HL-60 (cell line): ENCODE measurements around the gene MT1H.

Experiments
- DNase-seq, 2 experiments: peaks; one replicate each; pipeline ENCODE4 v3.0.0-alpha.2; 2010 to 2020; ENCODE audit warnings: low read depth in 1 of 2, low spot score in 1 of 2
- H3K27ac ChIP-seq: fragments of 250-450 bp; sonication (Bioruptor Pico); replicated peaks from 2 replicates; pipeline ENCODE4 v1.5.1; 2020; ENCODE audit warnings: mild to moderate bottlenecking, moderate library complexity
- H3K27me3 ChIP-seq: fragments of 250-450 bp; sonication (Bioruptor Pico); 2 replicates; pipeline ENCODE4 v1.5.1; 2021; ENCODE audit warnings: mild to moderate bottlenecking, moderate library complexity; ENCODE audit not compliant: insufficient read depth, poor library complexity, severe bottlenecking
- H3K4me3 ChIP-seq: replicated peaks from 2 replicates; pipeline ENCODE4 v1.5.1; 2011; ENCODE audit warnings: mild to moderate bottlenecking, control low read depth, low read length; ENCODE audit not compliant: insufficient read depth
- GABPA ChIP-seq: IDR thresholded peaks from 2 replicates; pipeline ENCODE4 v1.6.1; 2012; ENCODE audit warnings: low read depth
- POLR2AphosphoS5 ChIP-seq: IDR thresholded peaks from 2 replicates; pipeline ENCODE4 v1.6.1; 2012; ENCODE audit warnings: low read depth
- SPI1 ChIP-seq: IDR thresholded peaks from 2 replicates; pipeline ENCODE4 v1.6.1; 2012; ENCODE audit warnings: low read depth, mild to moderate bottlenecking, borderline replicate concordance
- TF ChIP-seq, protein P1 (sequence below): IDR thresholded peaks from 2 replicates; pipeline ENCODE4 v1.6.1; 2012; ENCODE audit warnings: low read depth; ENCODE audit not compliant: insufficient replicate concordance
- TF ChIP-seq, protein P2 (sequence below): IDR thresholded peaks from one replicate; pipeline ENCODE4 v1.5.1; 2011; ENCODE audit warnings: low read length, control low read depth, inconsistent platforms; ENCODE audit not compliant: insufficient read depth

Gene MT1H

DNA sequence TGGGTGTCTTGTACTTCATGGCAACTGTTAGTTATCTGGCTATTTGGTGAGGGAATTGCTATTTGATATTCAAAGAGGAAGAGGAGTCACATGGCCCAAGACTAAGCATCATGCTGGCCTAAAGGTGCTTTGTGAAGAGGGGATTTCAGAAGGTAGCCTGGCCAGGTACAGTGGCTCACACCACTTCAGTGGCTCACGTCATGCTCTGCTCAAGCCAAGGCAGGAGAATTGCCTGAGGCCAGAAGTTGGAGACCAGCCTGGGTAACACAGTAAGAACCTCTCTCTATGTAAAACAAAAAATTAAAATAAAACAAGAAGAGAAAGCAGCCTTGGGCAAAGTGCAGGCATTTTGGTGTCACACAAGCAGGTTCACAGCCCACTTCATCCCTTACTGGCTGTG lies 24.3 kb upstream of the MT1H start:
- Histone ChIP-seq H3K27ac (no peak overlapping the region), H3K4me3 (no peak overlapping the region), H3K27me3 (peaks cover 68% of the 10 kb centered on the region)
- DNase-seq: no peak
- TF ChIP-seq, protein P1, sequence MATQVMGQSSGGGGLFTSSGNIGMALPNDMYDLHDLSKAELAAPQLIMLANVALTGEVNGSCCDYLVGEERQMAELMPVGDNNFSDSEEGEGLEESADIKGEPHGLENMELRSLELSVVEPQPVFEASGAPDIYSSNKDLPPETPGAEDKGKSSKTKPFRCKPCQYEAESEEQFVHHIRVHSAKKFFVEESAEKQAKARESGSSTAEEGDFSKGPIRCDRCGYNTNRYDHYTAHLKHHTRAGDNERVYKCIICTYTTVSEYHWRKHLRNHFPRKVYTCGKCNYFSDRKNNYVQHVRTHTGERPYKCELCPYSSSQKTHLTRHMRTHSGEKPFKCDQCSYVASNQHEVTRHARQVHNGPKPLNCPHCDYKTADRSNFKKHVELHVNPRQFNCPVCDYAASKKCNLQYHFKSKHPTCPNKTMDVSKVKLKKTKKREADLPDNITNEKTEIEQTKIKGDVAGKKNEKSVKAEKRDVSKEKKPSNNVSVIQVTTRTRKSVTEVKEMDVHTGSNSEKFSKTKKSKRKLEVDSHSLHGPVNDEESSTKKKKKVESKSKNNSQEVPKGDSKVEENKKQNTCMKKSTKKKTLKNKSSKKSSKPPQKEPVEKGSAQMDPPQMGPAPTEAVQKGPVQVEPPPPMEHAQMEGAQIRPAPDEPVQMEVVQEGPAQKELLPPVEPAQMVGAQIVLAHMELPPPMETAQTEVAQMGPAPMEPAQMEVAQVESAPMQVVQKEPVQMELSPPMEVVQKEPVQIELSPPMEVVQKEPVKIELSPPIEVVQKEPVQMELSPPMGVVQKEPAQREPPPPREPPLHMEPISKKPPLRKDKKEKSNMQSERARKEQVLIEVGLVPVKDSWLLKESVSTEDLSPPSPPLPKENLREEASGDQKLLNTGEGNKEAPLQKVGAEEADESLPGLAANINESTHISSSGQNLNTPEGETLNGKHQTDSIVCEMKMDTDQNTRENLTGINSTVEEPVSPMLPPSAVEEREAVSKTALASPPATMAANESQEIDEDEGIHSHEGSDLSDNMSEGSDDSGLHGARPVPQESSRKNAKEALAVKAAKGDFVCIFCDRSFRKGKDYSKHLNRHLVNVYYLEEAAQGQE: no peak
- no peak for TF ChIP-seq SPI1
- no peak for TF ChIP-seq GABPA
- TF ChIP-seq, protein P2, sequence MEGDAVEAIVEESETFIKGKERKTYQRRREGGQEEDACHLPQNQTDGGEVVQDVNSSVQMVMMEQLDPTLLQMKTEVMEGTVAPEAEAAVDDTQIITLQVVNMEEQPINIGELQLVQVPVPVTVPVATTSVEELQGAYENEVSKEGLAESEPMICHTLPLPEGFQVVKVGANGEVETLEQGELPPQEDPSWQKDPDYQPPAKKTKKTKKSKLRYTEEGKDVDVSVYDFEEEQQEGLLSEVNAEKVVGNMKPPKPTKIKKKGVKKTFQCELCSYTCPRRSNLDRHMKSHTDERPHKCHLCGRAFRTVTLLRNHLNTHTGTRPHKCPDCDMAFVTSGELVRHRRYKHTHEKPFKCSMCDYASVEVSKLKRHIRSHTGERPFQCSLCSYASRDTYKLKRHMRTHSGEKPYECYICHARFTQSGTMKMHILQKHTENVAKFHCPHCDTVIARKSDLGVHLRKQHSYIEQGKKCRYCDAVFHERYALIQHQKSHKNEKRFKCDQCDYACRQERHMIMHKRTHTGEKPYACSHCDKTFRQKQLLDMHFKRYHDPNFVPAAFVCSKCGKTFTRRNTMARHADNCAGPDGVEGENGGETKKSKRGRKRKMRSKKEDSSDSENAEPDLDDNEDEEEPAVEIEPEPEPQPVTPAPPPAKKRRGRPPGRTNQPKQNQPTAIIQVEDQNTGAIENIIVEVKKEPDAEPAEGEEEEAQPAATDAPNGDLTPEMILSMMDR: no peak
- no peak for TF ChIP-seq POLR2AphosphoS5

DNA sequence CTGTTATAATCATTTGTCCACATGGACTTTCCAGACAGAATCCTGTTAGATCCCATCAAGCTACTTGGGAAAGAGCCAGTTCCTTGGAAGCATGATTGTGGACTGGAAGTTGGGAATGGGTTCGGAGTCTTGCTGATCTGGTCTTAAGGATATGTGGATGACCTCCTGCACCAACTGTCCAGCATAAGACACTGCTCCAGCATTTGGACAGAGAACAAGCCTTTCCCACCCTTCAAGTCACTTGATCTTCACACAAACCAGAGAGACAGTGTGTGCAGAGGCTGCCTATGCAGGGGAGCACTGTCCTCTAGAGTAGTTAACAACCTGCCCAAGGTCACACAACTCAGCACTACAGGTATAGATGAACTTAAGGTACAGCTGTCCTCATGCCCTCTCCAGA lies 23.8 kb upstream of the MT1H start:
- Histone ChIP-seq H3K4me3 (no peak overlapping the region), H3K27ac (no peak overlapping the region), H3K27me3 (peaks cover 65% of the 10 kb centered on the region)
- DNase-seq: no peak
- TF ChIP-seq POLR2AphosphoS5 (no peak), GABPA (no peak), SPI1 (no peak)
- TF ChIP-seq, protein P1: peak; percentile 74
- TF ChIP-seq, protein P2: no peak

DNA sequence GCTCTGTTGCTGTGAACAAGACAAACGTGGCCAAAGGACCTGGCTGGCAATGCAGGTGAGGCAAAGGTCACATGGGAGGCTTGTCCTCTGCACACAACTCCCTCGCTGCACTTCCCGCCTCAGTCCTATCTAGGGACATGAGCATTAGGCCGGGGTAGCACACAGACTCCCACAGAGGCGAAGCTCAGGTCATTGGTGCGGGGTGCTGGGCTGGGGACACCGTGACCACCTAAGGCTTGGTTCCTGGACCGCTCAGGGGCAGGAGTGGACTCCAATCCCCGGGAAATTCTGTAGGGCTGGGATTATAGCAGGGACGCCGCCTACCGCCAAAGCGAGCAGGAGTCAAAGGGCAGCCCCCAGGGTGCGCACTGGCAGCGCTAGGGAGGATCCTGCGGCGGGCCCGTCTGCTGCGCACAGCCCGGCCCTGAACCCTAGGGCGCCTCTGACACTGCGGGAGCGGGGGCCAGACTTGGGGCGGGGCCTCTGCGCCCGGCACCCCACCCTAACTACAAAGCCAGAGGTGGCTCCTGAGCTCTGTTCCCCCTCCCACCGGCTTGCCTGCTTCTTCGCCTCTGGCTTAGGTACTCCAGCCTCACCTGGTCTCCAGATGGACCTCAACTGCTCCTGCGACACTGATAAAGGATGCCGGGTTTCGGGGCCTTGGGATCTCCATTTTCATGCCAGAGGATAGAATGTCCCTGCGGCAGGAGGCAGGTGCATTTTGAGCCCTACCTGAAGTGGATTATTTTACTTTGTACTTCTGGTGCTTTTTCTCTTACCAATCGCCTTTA lies 21.8 kb upstream of the MT1H start:
- Histone ChIP-seq H3K4me3 (no peak overlapping the region), H3K27me3 (peaks cover 69% of the 10 kb centered on the region)

More for the DNA sequence above, 21.8 kb upstream of the MT1H start:
- no peak for DNase-seq
- no peak overlapping the region for H3K27ac ChIP-seq
- TF ChIP-seq, protein P1: no peak
- TF ChIP-seq GABPA (no peak), POLR2AphosphoS5 (no peak), SPI1 (no peak)
- TF ChIP-seq, protein P2: no peak
